ENCODE results near the gene HCN4.

HCN4 gene

GRCh38 chr15:73375755-73376305, 7.1 kb upstream of the HCN4 start:
- peak; percentile 77 for DNase-seq

GRCh38 chr15:73375012-73375411, 6.3 kb upstream of the HCN4 start:
- no peak for DNase-seq

- DNase-seq = no peak
Measured at GRCh38 chr15:73374604-73375003, 5.8 kb upstream of the HCN4 start.

- DNase-seq = no peak
Measured at GRCh38 chr15:73373221-73373620, 4.5 kb upstream of the HCN4 start.

- DNase-seq = no peak
Measured at GRCh38 chr15:73371812-73372211, 3.1 kb upstream of the HCN4 start.

GRCh38 chr15:73370151-73370550, 1.4 kb upstream of the HCN4 start:
- DNase-seq = no peak

- DNase-seq = no peak
Measured at GRCh38 chr15:73369154-73369694, 466 bp upstream of the HCN4 start.

- DNase-seq = no peak
Measured at GRCh38 chr15:73367624-73368300, 996 bp downstream of the HCN4 start.

- DNase-seq = no peak
Measured at GRCh38 chr15:73366766-73367623, 1.8 kb downstream of the HCN4 start.

GRCh38 chr15:73364070-73364469, 4.7 kb downstream of the HCN4 start:
- DNase-seq = no peak

- no peak for DNase-seq
Measured at GRCh38 chr15:73362900-73363299, 5.9 kb downstream of the HCN4 start.

GRCh38 chr15:73361337-73361736, 7.4 kb downstream of the HCN4 start:
- DNase-seq = no peak

GRCh38 chr15:73359651-73360050, 9.1 kb downstream of the HCN4 start:
- no peak for DNase-seq

GRCh38 chr15:73357999-73358665, 10.6 kb downstream of the HCN4 start:
- DNase-seq = peak; percentile 85

GRCh38 chr15:73355612-73356265, 13.0 kb downstream of the HCN4 start:
- no peak for DNase-seq

GRCh38 chr15:73354241-73354640, 14.5 kb downstream of the HCN4 start:
- DNase-seq = no peak

GRCh38 chr15:73353734-73354133, 15.0 kb downstream of the HCN4 start:
- no peak for DNase-seq

- no peak for DNase-seq
Measured at GRCh38 chr15:73352082-73352481, 16.7 kb downstream of the HCN4 start.

GRCh38 chr15:73349191-73349590, 19.6 kb downstream of the HCN4 start:
- no peak for DNase-seq

GRCh38 chr15:73346735-73347312, 21.9 kb downstream of the HCN4 start:
- DNase-seq = no peak

- DNase-seq = peak; percentile 65
Measured at GRCh38 chr15:73345658-73346057, 23.1 kb downstream of the HCN4 start.

GRCh38 chr15:73344056-73344455, 24.7 kb downstream of the HCN4 start:
- no peak for DNase-seq

All from NCI-H1092 treated with DMSO at 0.1 percent for 48 hours (cell line).